K562 (cell line): ENCODE measurements around the gene ARHGAP10. TPM values are rescaled to one million over a fixed set of nuclear protein-coding genes. Genes with fewer than 3 reads are reported as not detected.

ENCODE experiments used
- ATAC-seq: fragments of 200-7000 bp; cut with Tn5 transposase; 3 replicates; pipeline ENCODE4 v1.9.1; 2020; ENCODE audit warnings: moderate library complexity
- BruUV-seq: library from RNA; stranded (reverse); fragments of 400-500 nt; replicated peaks from 2 replicates; lab custom pipeline; 2021; lab: Mats Ljungman, UMichigan
- CTCF ChIA-PET: fragments of 300-600 bp; formaldehyde crosslinking; extraction: SDS; loops from one replicate; lab custom pipeline; 2021; ENCODE audit warnings: low intra/inter-chr PET ratio; lab: Yijun Ruan, JAX
- POLR2A ChIA-PET: fragments of 300-600, 350-650 bp; sonication (Branson Sonifier 250); formaldehyde crosslinking; extraction: SDS; loops from one replicate; lab custom pipeline; 2021; ENCODE audit warnings: antibody characterized with exemption, inconsistent platforms; lab: Yijun Ruan, JAX
- DNase-seq, 4 experiments: peaks; one replicate each; pipeline versions ENCODE4 v3.0.0 to v3.0.0-alpha.2; 2011 to 2018; ENCODE audit warnings: low spot score in 3 of 4, mixed read lengths in 3 of 4; ENCODE audit errors: extremely low read depth in 1 of 4
- FAIRE-seq: peaks from 2 replicates; lab custom pipeline; 2011; peaks lifted over from hg19 to GRCh38; lab: Jason Lieb, UNC
- H2AFZ ChIP-seq: 2 replicates; pipeline ENCODE4 v1.6.0; 2011; ENCODE audit warnings: low read depth, low read length, control low read depth, inconsistent platforms
- H3K27ac ChIP-seq: fragments of 200-600 bp; 3 replicates; pipeline ENCODE4 v1.8.0; 2011; ENCODE audit warnings: low read depth, mild to moderate bottlenecking, control low read depth, inconsistent platforms, low read length, moderate library complexity, mixed read lengths; ENCODE audit errors: extremely low read depth
- H3K27me3 ChIP-seq, 2 experiments: fragments of 300-600 bp in 1 of 2; 2 replicates in 1 of 2; 3 replicates in 1 of 2; pipeline versions ENCODE4 v1.6.0 to v1.8.0; 2011; ENCODE audit warnings: inconsistent platforms in 2 of 2, low read length in 2 of 2, mild to moderate bottlenecking in 1 of 2, mixed read lengths in 1 of 2, moderate library complexity in 1 of 2; ENCODE audit not compliant: control insufficient read depth in 2 of 2, insufficient read depth in 2 of 2
- H3K36me3 ChIP-seq: fragments of 300-600 bp; 3 replicates; pipeline ENCODE4 v1.8.0; 2011; ENCODE audit warnings: mild to moderate bottlenecking, low read length, inconsistent platforms; ENCODE audit not compliant: control insufficient read depth, insufficient read depth
- H3K4me1 ChIP-seq, 2 experiments: fragments of 200-600 bp in 1 of 2; replicated peaks in 1 of 2; 2 replicates in 1 of 2; 3 replicates in 1 of 2; pipeline versions ENCODE4 v1.5.1 to v1.8.0; 2011; ENCODE audit warnings: inconsistent platforms in 2 of 2, low read length in 2 of 2, mild to moderate bottlenecking in 1 of 2, mixed read lengths in 1 of 2, moderate library complexity in 1 of 2; ENCODE audit not compliant: control insufficient read depth in 2 of 2, insufficient read depth in 2 of 2
- H3K4me2 ChIP-seq: 2 replicates; pipeline ENCODE4 v1.6.1; 2011; ENCODE audit warnings: low read length, control low read depth, inconsistent platforms, mixed read lengths; ENCODE audit not compliant: insufficient read depth
- H3K4me3 ChIP-seq: fragments of 200-600 bp; sonication (generic), shearing (Covaris generic); 2 replicates; pipeline ENCODE4 v1.5.1; 2016; ENCODE audit warnings: control low read depth, inconsistent platforms
- H3K79me2 ChIP-seq: fragments of 200-600 bp; 3 replicates; pipeline ENCODE4 v1.8.0; 2011; ENCODE audit warnings: low read length, inconsistent platforms; ENCODE audit not compliant: control insufficient read depth, insufficient read depth
- H3K9ac ChIP-seq, 2 experiments: 2 replicates each; pipeline versions ENCODE4 v1.6.0 to v1.6.1; 2011; ENCODE audit warnings: low read depth in 2 of 2, low read length in 2 of 2, control low read depth in 1 of 2, inconsistent platforms in 1 of 2, mild to moderate bottlenecking in 1 of 2, mixed read lengths in 1 of 2; ENCODE audit not compliant: insufficient read depth in 1 of 2
- H3K9me1 ChIP-seq: one replicate; pipeline ENCODE4 v1.6.0; 2011; ENCODE audit warnings: inconsistent platforms, mild to moderate bottlenecking, low read length, moderate library complexity; ENCODE audit not compliant: control insufficient read depth, insufficient read depth
- H3K9me3 ChIP-seq: replicated peaks from 2 replicates; pipeline ENCODE4 v1.5.1; 2011; ENCODE audit warnings: low read depth, low read length, inconsistent platforms; ENCODE audit not compliant: control insufficient read depth, insufficient read depth
- H4K20me1 ChIP-seq: replicated peaks from 2 replicates; pipeline ENCODE4 v1.6.1; 2011; ENCODE audit warnings: low read length, inconsistent platforms, mixed read lengths; ENCODE audit not compliant: control insufficient read depth, insufficient read depth
- CGGBP1 ChIP-seq: fragments of 250-450 bp; sonication (Bioruptor Pico); IDR thresholded peaks from 2 replicates; pipeline ENCODE4 v1.9.0; 2021; ENCODE audit warnings: mild to moderate bottlenecking
- DEAF1 ChIP-seq: fragments of 450-650 bp; formaldehyde crosslinking; IDR thresholded peaks from 2 replicates; pipeline ENCODE4 v1.4.0; 2020; ENCODE audit warnings: mild to moderate bottlenecking, moderate library complexity
- FOXO4 ChIP-seq: fragments of 450-650 bp; formaldehyde crosslinking; IDR thresholded peaks from 2 replicates; pipeline ENCODE4 v1.4.0; 2020; ENCODE audit warnings: mild to moderate bottlenecking, moderate library complexity
- HLTF ChIP-seq: fragments of 450-650 bp; IDR thresholded peaks from 2 replicates; pipeline ENCODE4 v1.6.1; 2016
- ID3 ChIP-seq, 2 experiments: fragments of 250-450 bp in 1 of 2; fragments of 450-650 bp in 1 of 2; sonication (Bioruptor Pico) in 1 of 2; IDR thresholded peaks; 2 replicates each; pipeline versions ENCODE4 v1.6.1 to v1.8.0; 2016 to 2021; ENCODE audit warnings: mild to moderate bottlenecking in 2 of 2, moderate library complexity in 2 of 2, missing compliant biosample characterization in 1 of 2, missing genetic modification characterization in 1 of 2
- MED1 ChIP-seq: sonication (generic); formaldehyde crosslinking; IDR thresholded peaks from 2 replicates; pipeline ENCODE4 v1.8.1; 2023; ENCODE audit warnings: missing genetic modification reagents, borderline replicate concordance
- MEIS2 ChIP-seq: fragments of 450-650 bp; IDR thresholded peaks from 2 replicates; pipeline ENCODE4 v1.6.1; 2014; ENCODE audit warnings: mild to moderate bottlenecking; ENCODE audit not compliant: partially characterized antibody
- MLX ChIP-seq, 2 experiments: fragments of 450-650 bp in 1 of 2; sonication (generic) in 1 of 2; formaldehyde crosslinking; conservative IDR thresholded peaks; 2 replicates each; pipeline versions ENCODE4 v1.4.0 to v1.8.1; 2020 to 2022; ENCODE audit warnings: mild to moderate bottlenecking in 1 of 2, missing genetic modification reagents in 1 of 2
- NUFIP1 ChIP-seq: fragments of 450-650 bp; IDR thresholded peaks from 2 replicates; pipeline ENCODE4 v1.6.1; 2018; ENCODE audit not compliant: partially characterized antibody
- TEAD1 ChIP-seq, 2 experiments: fragments of 450-650 bp in 1 of 2; sonication (generic) in 1 of 2; formaldehyde crosslinking; IDR thresholded peaks; 2 replicates each; pipeline versions ENCODE4 v1.4.0 to v1.8.0; 2020 to 2022; ENCODE audit warnings: mild to moderate bottlenecking in 2 of 2, missing genetic modification reagents in 1 of 2
- THAP7 ChIP-seq: fragments of 250-450 bp; sonication (Bioruptor Pico); IDR thresholded peaks from 2 replicates; pipeline ENCODE4 v1.5.0; 2021
- TRIM25 ChIP-seq: fragments of 450-650 bp; IDR thresholded peaks from 2 replicates; pipeline ENCODE4 v1.7.0; 2016; ENCODE audit warnings: borderline replicate concordance
- WGBS: fragments of 100-300 bp; shearing (Covaris generic); methylation state at CpG from one replicate; pipeline ENCODE4 v1.1.6; 2016; ENCODE audit warnings: low coverage, mixed read lengths; ENCODE audit not compliant: insufficient coverage; ENCODE audit errors: missing lambda C conversion rate; 5-methylcytosine and 5-hydroxymethylcytosine counted together
- in situ Hi-C: fragments of 300-500 bp; cut with MboI; formaldehyde crosslinking; loops from 4 replicates; pipeline ENCODE4 v1.15.0; 2018; ENCODE audit warnings: inconsistent platforms, mixed read lengths
- intact Hi-C: fragments of 100-400 bp; cut with micrococcal nuclease; formaldehyde crosslinking; loops from 2 replicates; pipeline ENCODE4 v1.14.2; 2022
- polyA plus RNA-seq, 8 experiments: library from polyadenylated mRNA; depleted of rRNA in 4 of 8; stranded (reverse) in 5 of 8; unstranded in 3 of 8; fragments of >200 nt; fragmentation: Nextera tagmentation in 2 of 8; fragmentation: Illumina TruSeq in 1 of 8; extraction: Ambion mirVana in 2 of 8; extraction: Trizol in 1 of 8; gene quantifications; 2 replicates each; pipeline versions ENCODE4 v1.2.1 to v1.2.3, GENCODE V29; 2011 to 2014; ENCODE audit warnings: inconsistent platforms in 1 of 8, missing spikeins in 1 of 8
- total RNA-seq, 7 experiments: library from RNA; depleted of rRNA in 6 of 7; stranded (reverse); fragments of >200 nt in 6 of 7; fragmentation: Illumina TruSeq in 2 of 7; extraction: Trizol in 2 of 7; gene quantifications; 2 replicates each; pipeline versions ENCODE4 v1.2.1 to v1.2.3, GENCODE V29; 2011 to 2021; ENCODE audit warnings: low replicate concordance in 1 of 7

The ARHGAP10 gene
- total and polyA plus RNA-seq, 9 of the 15 experiments (the other 6 are each of a cell fraction or from before 2014, with no cell fraction given), result 0.03 to 0.22 (median 0.06) TPM; not detected in 3

GRCh38 chr4:147839200-147839599, 107.3 kb downstream of the ARHGAP10 start (continued):
- TF ChIP-seq DEAF1 (CRISPR knock-in tag) (no peak), CGGBP1 (CRISPR knock-in tag) (no peak)

GRCh38 chr4:147839663-147840062, 107.8 kb downstream of the ARHGAP10 start:
- intact Hi-C loops, result no loop called here
- Histone ChIP-seq H3K9me3 (no peaks in the 10 kb centered on the region), H3K9ac (no peak overlapping the region), H3K79me2 (no peaks in the 10 kb centered on the region), H3K4me2 (no peak overlapping the region), H2AFZ (no peak overlapping the region), H3K9me1 (no peaks in the 10 kb centered on the region), H3K4me1 (no peaks in the 10 kb centered on the region; a peak in 1 of 5 replicates), H3K27me3 (no peaks in the 10 kb centered on the region; a peak in 1 of 5 replicates), H3K36me3 (no peaks in the 10 kb centered on the region), H3K4me3 (no peak overlapping the region), H4K20me1 (no peaks in the 10 kb centered on the region), H3K27ac (no peak overlapping the region)
- ATAC-seq (no peak), FAIRE-seq (no peak), DNase-seq (no peak)
- WGBS, result 0% methylated on average over 3 of the region's 3 CpGs
- no TSS peak for BruUV-seq
- in situ Hi-C loops, result no loop called here
- CTCF ChIA-PET, result no interaction called here
- POLR2A ChIA-PET, result interaction anchor here (0.6 kb wide), 1 partner anchor 130 kb away, joined by 3 read pairs; no protein-coding TSS in a partner anchor
- TF ChIP-seq MED1, result no peak
- TF ChIP-seq NUFIP1, result no peak
- no peak for TF ChIP-seq ID3 (CRISPR knock-in tag; IDR thresholded peaks at IDR 0.05)
- TF ChIP-seq ID3 (tag; IDR thresholded peaks at IDR 0.05), result no peak
- no peak for TF ChIP-seq HLTF
- no peak for TF ChIP-seq FOXO4 (CRISPR knock-in tag)
- no peak for TF ChIP-seq MLX (CRISPR knock-in tag; conservative IDR thresholded peaks at IDR 0.05)
- TF ChIP-seq THAP7 (CRISPR knock-in tag), result no peak
- TF ChIP-seq TRIM25, result no peak
- TF ChIP-seq TEAD1 (CRISPR knock-in tag; IDR thresholded peaks at IDR 0.05), result no peak
- TF ChIP-seq MEIS2, result no peak
